SW480 (cell line): ENCODE results near the gene BATF2.

Source experiments
- DNase-seq: peaks from one replicate; pipeline ENCODE4 v3.0.0-alpha.2; 2016; ENCODE audit warnings: low spot score

The BATF2 gene

DNA sequence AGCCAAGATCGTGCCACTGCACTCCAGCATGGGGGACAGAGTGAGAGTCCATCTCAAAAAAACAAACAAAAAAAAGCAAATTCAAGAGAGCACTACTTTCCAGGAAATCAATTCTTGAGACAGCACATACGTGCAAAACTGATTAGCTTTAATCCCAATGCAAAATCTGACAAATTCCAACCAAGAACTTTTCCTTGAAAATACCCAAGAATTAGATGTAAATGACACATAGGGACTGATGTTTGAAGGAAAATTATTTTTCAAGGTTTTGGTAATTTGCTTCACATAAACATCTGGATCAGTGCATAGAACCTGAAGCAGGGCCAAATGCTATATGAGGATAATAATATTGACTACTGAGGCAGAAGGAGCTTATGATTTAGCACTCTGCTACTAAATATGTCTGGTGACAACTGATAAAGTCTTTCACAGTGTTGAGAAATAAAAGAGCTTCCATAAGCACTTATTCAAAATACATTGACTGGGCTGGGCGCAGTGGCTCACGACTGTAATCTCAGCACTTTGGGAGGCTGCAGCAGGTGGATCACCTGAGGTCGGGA lies 33.6 kb downstream of the BATF2 start:
- no peak for DNase-seq

- DNase-seq, result no peak
Measured at GRCh38 chr11:64960719-64961118, 36.1 kb downstream of the BATF2 start.

DNA sequence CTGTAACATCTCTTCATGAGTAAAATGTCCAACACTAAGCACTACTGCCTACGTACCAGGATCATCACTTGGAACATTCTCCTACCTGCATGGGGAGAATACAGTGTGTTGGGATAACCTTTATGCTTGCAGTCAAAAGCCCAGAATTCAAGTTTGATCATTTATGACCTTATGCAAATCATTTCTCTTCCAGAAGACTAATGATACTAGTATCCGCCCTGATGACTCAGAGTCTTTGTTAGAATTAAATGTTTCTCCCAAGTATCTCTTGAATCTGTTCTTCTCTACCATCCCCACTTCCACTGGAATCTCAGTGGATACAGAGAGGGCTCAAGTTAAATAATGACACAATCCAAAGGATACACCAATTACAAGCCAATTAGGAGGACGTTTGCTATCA lies 37.3 kb downstream of the BATF2 start:
- DNase-seq, result no peak

- DNase-seq, result no peak
Measured at GRCh38 chr11:64954201-64954600, 42.6 kb downstream of the BATF2 start.

- no peak for DNase-seq
Measured at GRCh38 chr11:64951529-64951928, 45.2 kb downstream of the BATF2 start.

DNA sequence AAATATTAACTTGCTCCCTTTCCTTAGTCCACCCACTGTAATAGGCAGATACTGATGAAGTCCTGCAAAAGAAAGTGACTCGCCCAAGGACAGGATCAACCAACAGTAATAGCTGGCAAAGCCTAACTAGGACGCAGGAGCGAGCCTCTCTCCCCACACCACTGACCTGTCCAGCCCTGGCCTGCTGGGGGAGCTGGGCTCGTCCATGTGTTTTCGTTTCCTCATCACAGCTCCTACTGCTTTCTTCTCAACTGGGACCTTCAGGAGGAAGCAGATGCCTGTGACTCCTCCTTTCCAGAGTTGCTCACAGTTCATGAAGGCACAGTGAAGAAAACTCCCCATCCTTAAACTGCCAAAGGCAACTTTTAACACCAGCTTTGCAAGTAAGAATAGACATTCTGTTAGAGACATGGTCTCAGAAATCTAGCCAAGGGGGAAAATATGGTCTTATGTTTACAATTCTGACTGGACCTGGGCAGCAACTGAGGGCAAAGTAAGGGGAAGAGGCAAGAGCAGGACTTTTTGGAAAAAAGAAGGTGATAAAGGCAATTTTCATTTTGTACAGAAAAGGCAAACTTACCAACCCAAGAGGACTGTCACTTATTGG lies 49.5 kb downstream of the BATF2 start:
- no peak for DNase-seq
